ENCODE data around the gene FBXO5.

GRCh38 chr6:153000243-153000642 is 17.4 kb upstream of the FBXO5 start:
- TF ChIP-seq CTCF (IDR thresholded peaks at IDR 0.05) (no peak), EP300 (IDR thresholded peaks at IDR 0.05) (no peak), POLR2A (IDR thresholded peaks at IDR 0.05) (no peak), POLR2AphosphoS5 (IDR thresholded peaks at IDR 0.05) (no peak)
